H9 (cell line): Measurements from ENCODE around the gene FCER1G. TPM values are rescaled to one million over a fixed set of nuclear protein-coding genes. Genes with fewer than 3 reads are reported as not detected.
"Not testable (repeated sequence)": the region's sequence is repeated elsewhere in the genome, so short reads cannot be mapped to it uniquely, and the experiment has no call there.

ENCODE experiments used
- DNase-seq: peaks from one replicate; pipeline ENCODE4 v3.0.0-alpha.2; 2017
- H2AFZ ChIP-seq: one replicate; pipeline ENCODE4 v1.6.1; 2013; ENCODE audit warnings: mild to moderate bottlenecking, low read length, control low read depth, moderate library complexity
- H2AK5ac ChIP-seq: 2 replicates; pipeline ENCODE4 v1.6.1; 2013; ENCODE audit warnings: low read length, control low read depth, mixed read lengths; ENCODE audit not compliant: insufficient read length
- H2BK120ac ChIP-seq: one replicate; pipeline ENCODE4 v1.6.1; 2013; ENCODE audit warnings: low read depth, mild to moderate bottlenecking, low read length, control low read depth, inconsistent platforms; ENCODE audit not compliant: poor library complexity, severe bottlenecking
- H2BK12ac ChIP-seq: 2 replicates; pipeline ENCODE4 v1.6.1; 2013; ENCODE audit warnings: low read length, control low read depth, mixed read lengths, low read depth; ENCODE audit not compliant: insufficient read length
- H2BK15ac ChIP-seq: 2 replicates; pipeline ENCODE4 v1.6.1; 2013; ENCODE audit warnings: low read depth, low read length, control low read depth
- H2BK20ac ChIP-seq: one replicate; pipeline ENCODE4 v1.6.1; 2013; ENCODE audit warnings: low read depth, mild to moderate bottlenecking, low read length, control low read depth, inconsistent platforms; ENCODE audit not compliant: poor library complexity, severe bottlenecking
- H2BK5ac ChIP-seq: 2 replicates; pipeline ENCODE4 v1.6.1; 2013; ENCODE audit warnings: low read length, control low read depth, mixed read lengths; ENCODE audit not compliant: insufficient read length
- H3K14ac ChIP-seq: 2 replicates; pipeline ENCODE4 v1.6.1; 2013; ENCODE audit warnings: low read length, control low read depth; ENCODE audit not compliant: insufficient read depth
- H3K18ac ChIP-seq: 2 replicates; pipeline ENCODE4 v1.6.1; 2013; ENCODE audit warnings: low read depth, mild to moderate bottlenecking, mixed read lengths, low read length, control low read depth; ENCODE audit not compliant: insufficient read length
- H3K23ac ChIP-seq: 2 replicates; pipeline ENCODE4 v1.6.1; 2013; ENCODE audit warnings: low read length, control low read depth, mixed read lengths, low read depth; ENCODE audit not compliant: insufficient read length
- H3K23me2 ChIP-seq: 2 replicates; pipeline ENCODE4 v1.6.1; 2013; ENCODE audit warnings: low read depth, mild to moderate bottlenecking, mixed read lengths, low read length, control low read depth; ENCODE audit not compliant: insufficient read length, poor library complexity, severe bottlenecking
- H3K27ac ChIP-seq: 2 replicates; pipeline ENCODE4 v1.5.1; 2013; ENCODE audit warnings: low read length, control low read depth, mixed read lengths, low read depth; ENCODE audit not compliant: insufficient read length
- H3K27me3 ChIP-seq: 2 replicates; pipeline ENCODE4 v1.6.1; 2013; ENCODE audit warnings: low read length, control low read depth, inconsistent platforms; ENCODE audit not compliant: insufficient read depth
- H3K4ac ChIP-seq: 2 replicates; pipeline ENCODE4 v1.6.1; 2013; ENCODE audit warnings: low read depth, mild to moderate bottlenecking, control low read depth, inconsistent platforms, low read length, moderate library complexity
- H3K4me1 ChIP-seq: 2 replicates; pipeline ENCODE4 v1.6.1; 2013; ENCODE audit warnings: low read length, control low read depth, inconsistent platforms; ENCODE audit not compliant: insufficient read depth
- H3K4me2 ChIP-seq: 2 replicates; pipeline ENCODE4 v1.6.1; 2013; ENCODE audit warnings: low read length, control low read depth, mixed read lengths; ENCODE audit not compliant: insufficient read length, insufficient read depth
- H3K56ac ChIP-seq: 2 replicates; pipeline ENCODE4 v1.6.1; 2013; ENCODE audit warnings: low read depth, mild to moderate bottlenecking, mixed read lengths, low read length, control low read depth; ENCODE audit not compliant: insufficient read length
- H3K79me1 ChIP-seq: 2 replicates; pipeline ENCODE4 v1.6.1; 2013; ENCODE audit warnings: low read depth, mild to moderate bottlenecking, moderate library complexity, low read length, control low read depth, inconsistent platforms; ENCODE audit not compliant: insufficient read depth, poor library complexity, severe bottlenecking
- H3K79me2 ChIP-seq: 2 replicates; pipeline ENCODE4 v1.6.1; 2013; ENCODE audit warnings: low read length, control low read depth, inconsistent platforms; ENCODE audit not compliant: insufficient read depth
- H3K9ac ChIP-seq: 2 replicates; pipeline ENCODE4 v1.6.1; 2013; ENCODE audit warnings: low read length, control low read depth, mixed read lengths; ENCODE audit not compliant: insufficient read length; ENCODE audit errors: extremely low read depth
- H3K9me3 ChIP-seq: one replicate; pipeline ENCODE4 v1.6.1; 2013; ENCODE audit warnings: low read depth, low read length, inconsistent platforms; ENCODE audit not compliant: control insufficient read depth
- H3T11ph ChIP-seq: one replicate; pipeline ENCODE4 v1.6.1; 2013; ENCODE audit warnings: mild to moderate bottlenecking, low read length, control low read depth, inconsistent platforms
- H4K20me1 ChIP-seq: one replicate; pipeline ENCODE4 v1.6.1; 2013; ENCODE audit not compliant: control insufficient read depth, insufficient read length, insufficient read depth
- H4K5ac ChIP-seq: 2 replicates; pipeline ENCODE4 v1.6.1; 2013; ENCODE audit warnings: low read depth, mild to moderate bottlenecking, mixed read lengths, low read length, control low read depth; ENCODE audit not compliant: insufficient read length
- H4K8ac ChIP-seq: replicated peaks from 2 replicates; pipeline ENCODE4 v1.6.1; 2013; ENCODE audit warnings: low read length, control low read depth, mixed read lengths, low read depth; ENCODE audit not compliant: insufficient read length
- H4K91ac ChIP-seq: 2 replicates; pipeline ENCODE4 v1.6.1; 2013; ENCODE audit warnings: low read depth, mild to moderate bottlenecking, moderate library complexity, mixed read lengths, low read length, control low read depth; ENCODE audit not compliant: insufficient read length
- H3K27ac Mint-ChIP-seq, 3 experiments: 2 replicates in 2 of 3; 3 replicates in 1 of 3; pipeline ENCODE4 v1.8.0; 2020 to 2021; ENCODE audit warnings: mixed read lengths in 3 of 3, mild to moderate bottlenecking in 1 of 3, moderate library complexity in 1 of 3
- H3K27me3 Mint-ChIP-seq: 2 replicates; pipeline ENCODE4 v1.8.0; 2021; ENCODE audit warnings: low read depth, mild to moderate bottlenecking, moderate library complexity, mixed read lengths
- H3K36me3 Mint-ChIP-seq, 3 experiments: 2 replicates in 2 of 3; 3 replicates in 1 of 3; pipeline ENCODE4 v1.8.0; 2020 to 2021; ENCODE audit warnings: low read depth in 3 of 3, mixed read lengths in 3 of 3; ENCODE audit not compliant: insufficient read depth in 1 of 3
- H3K4me1 Mint-ChIP-seq, 2 experiments: 2 replicates each; pipeline ENCODE4 v1.8.0; 2020; ENCODE audit warnings: mixed read lengths in 2 of 2
- H3K4me3 Mint-ChIP-seq, 2 experiments: 2 replicates in 1 of 2; 3 replicates in 1 of 2; pipeline ENCODE4 v1.8.0; 2020 to 2021; ENCODE audit warnings: mild to moderate bottlenecking in 2 of 2, mixed read lengths in 2 of 2, moderate library complexity in 1 of 2
- H3K9me3 Mint-ChIP-seq, 2 experiments: 2 replicates in 1 of 2; 3 replicates in 1 of 2; pipeline ENCODE4 v1.8.0; 2020; ENCODE audit warnings: mild to moderate bottlenecking in 2 of 2, mixed read lengths in 2 of 2, moderate library complexity in 1 of 2
- WGBS: extraction: QIAGEN DNeasy Blood & Tissue Kit; methylation state at CpG from one replicate; pipeline ENCODE4 v1.1.7; 2013; ENCODE audit warnings: missing lambda C conversion rate, low lambda C conversion rate, mixed read lengths; ENCODE audit not compliant: insufficient read length; ENCODE audit errors: extremely low coverage; 5-methylcytosine and 5-hydroxymethylcytosine counted together
- total RNA-seq: library from RNA; stranded (reverse); gene quantifications from 2 replicates; pipeline ENCODE4 v1.2.1, GENCODE V29; 2021

The FCER1G gene
- total RNA-seq, 1 experiment from 2014 or later: 0.90 TPM

DNA sequence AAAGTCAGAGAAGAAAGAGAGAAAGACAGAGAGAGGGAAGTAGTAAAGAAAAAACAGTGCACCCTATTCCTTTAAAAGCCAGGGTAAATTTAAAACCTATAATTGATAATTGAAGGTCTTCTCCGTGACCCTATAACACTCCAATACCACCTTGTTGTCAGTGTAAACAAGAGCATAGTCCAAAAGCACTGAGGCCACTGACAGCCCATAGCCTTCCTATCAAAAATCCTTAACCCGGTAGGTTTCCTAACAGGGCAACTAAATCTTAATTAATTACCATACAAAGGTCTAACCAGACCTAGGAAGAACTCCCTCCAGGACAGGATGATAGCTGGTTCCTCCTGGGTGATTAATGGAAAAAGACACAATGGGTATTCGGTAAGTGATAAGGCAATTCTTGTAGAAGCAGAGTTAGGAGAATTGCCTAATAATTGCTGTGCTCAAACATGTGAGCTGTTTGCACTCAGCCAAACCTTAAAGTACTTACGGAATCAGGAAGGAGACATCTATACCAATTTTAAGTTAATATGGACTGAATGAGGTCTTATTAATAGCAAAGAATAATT lies 40.9 kb downstream of the FCER1G start:
- not testable (repeated sequence) for H3K4me1 ChIP-seq, H2AFZ ChIP-seq, H3K4me3 Mint-ChIP-seq, H3K9ac ChIP-seq, H3K18ac ChIP-seq, H3K27ac Mint-ChIP-seq, H3K9me3 ChIP-seq, H3K14ac ChIP-seq, H3T11ph ChIP-seq, H3K56ac ChIP-seq, H2AK5ac ChIP-seq, H4K5ac ChIP-seq, H2BK20ac ChIP-seq, H3K4me2 ChIP-seq, H4K20me1 ChIP-seq, H2BK12ac ChIP-seq, H3K23ac ChIP-seq, H2BK120ac ChIP-seq, H4K91ac ChIP-seq, DNase-seq, H4K8ac ChIP-seq, H2BK15ac ChIP-seq, H3K79me2 ChIP-seq, H3K4ac ChIP-seq, H3K79me1 ChIP-seq, H3K27ac ChIP-seq, H2BK5ac ChIP-seq
- WGBS: no CpG with 5 or more reads among the region's 4 CpGs
- peaks cover 11% of the 10 kb centered on the region for H3K23me2 ChIP-seq
- peaks cover 13 to 20% (median 14%) of the 10 kb centered on the region in 3 experiments for H3K36me3 Mint-ChIP-seq
- H3K9me3 Mint-ChIP-seq: peaks cover 27 to 28% of the 10 kb centered on the region in 2 experiments
- H3K4me1 Mint-ChIP-seq: peaks cover 13 to 23% of the 10 kb centered on the region in 2 experiments
- H3K27me3 Mint-ChIP-seq: peaks cover 64% of the 10 kb centered on the region
- H3K27me3 ChIP-seq: peaks cover 12% of the 10 kb centered on the region; the same call in 1 of the 2 replicates

DNA sequence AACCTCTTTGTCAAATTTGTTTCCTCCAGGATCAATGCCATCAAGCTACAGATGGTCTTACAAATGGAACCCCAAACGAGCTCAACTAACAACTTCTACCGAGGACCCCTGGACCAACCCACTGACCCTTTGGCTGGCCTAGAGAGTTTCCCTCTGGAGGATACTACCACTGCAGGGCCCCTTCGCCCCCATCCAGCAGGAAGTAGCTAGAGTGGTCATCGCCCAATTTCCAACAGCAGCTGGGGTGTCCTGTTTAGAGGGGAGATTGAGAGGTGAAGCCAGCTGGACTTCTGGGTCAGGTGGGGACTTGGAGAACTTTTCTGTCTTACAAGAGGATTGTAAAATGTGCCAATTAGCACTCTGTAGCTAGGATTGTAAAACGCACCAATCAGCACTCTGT lies 42.0 kb downstream of the FCER1G start:
- H2BK20ac ChIP-seq, H3K23ac ChIP-seq, H3K9ac ChIP-seq, H3K56ac ChIP-seq, H3K79me1 ChIP-seq, H4K91ac ChIP-seq, H3K27ac ChIP-seq, DNase-seq, H3K4me3 Mint-ChIP-seq, H2AK5ac ChIP-seq, H3K4ac ChIP-seq, H3K4me2 ChIP-seq, H2BK5ac ChIP-seq, H3K79me2 ChIP-seq, H3K9me3 ChIP-seq, H3K27ac Mint-ChIP-seq, H2BK120ac ChIP-seq, H3K4me1 ChIP-seq, H3K14ac ChIP-seq, H2BK15ac ChIP-seq, H4K5ac ChIP-seq, H3T11ph ChIP-seq, H2AFZ ChIP-seq, H3K18ac ChIP-seq, H4K20me1 ChIP-seq, H2BK12ac ChIP-seq, H4K8ac ChIP-seq: not testable (repeated sequence)
- peaks cover 74% of the 10 kb centered on the region for H3K27me3 Mint-ChIP-seq
- Histone ChIP-seq H3K27me3 (peaks cover 12% of the 10 kb centered on the region; the same call in 1 of the 2 replicates), H3K23me2 (peaks cover 11% of the 10 kb centered on the region)
- H3K36me3 Mint-ChIP-seq: peaks cover 13 to 20% (median 14%) of the 10 kb centered on the region in 3 experiments
- WGBS: no CpG with 5 or more reads among the region's 5 CpGs
- H3K4me1 Mint-ChIP-seq: peaks cover 17 to 27% of the 10 kb centered on the region in 2 experiments
- peaks cover 27 to 28% of the 10 kb centered on the region in 2 experiments for H3K9me3 Mint-ChIP-seq
